ENCODE measurements around the gene PATJ. TPM values are rescaled to one million over a fixed set of nuclear protein-coding genes. Genes with fewer than 3 reads are reported as not detected.

The PATJ gene
- total and polyA plus RNA-seq, 10 donors: 2.3 to 32.2 (median 17.7) TPM

DNA sequence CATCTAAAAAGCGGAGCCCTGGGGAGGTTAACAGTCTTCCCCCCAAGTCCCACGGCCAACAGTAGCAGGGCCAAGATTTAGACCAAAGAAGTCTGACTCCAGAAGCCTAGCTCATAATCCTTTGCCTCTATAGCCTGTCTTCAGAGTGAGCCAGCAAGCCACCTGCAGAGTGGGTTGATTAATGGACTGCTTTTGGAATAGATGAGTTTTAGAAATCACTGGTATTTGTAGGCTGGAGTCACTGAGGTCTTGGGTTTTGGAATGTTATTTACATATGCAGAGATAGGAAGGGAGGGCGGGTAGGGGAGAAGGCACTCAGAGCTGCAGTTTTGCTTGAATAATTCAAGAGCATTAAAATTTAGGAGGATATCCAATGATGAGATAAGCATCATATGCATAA, 361.6 kb downstream of the PATJ start:
- Histone ChIP-seq H3K9me3 (peaks cover 0 to 10% (median 2%) of the 10 kb centered on the region in 8 donors), H3K4me1 (no peaks in the 10 kb centered on the region), H3K27ac (no peak overlapping the region), H3K36me3 (peaks cover 0 to 12% (median 0%) of the 10 kb centered on the region in 6 donors), H3K4me3 (no peak overlapping the region), H3K27me3 (replicated peaks in 1 of 7) (no peaks in the 10 kb centered on the region)
- DNase-seq: no peak
- 89 to 94% (median 92%) methylated on average over 3 of the region's 3 CpGs for WGBS, 5 donors
- intact Hi-C loops (cut with DNase I; ENCODE audit: low total_unique reads): no loop called here
- TF ChIP-seq, protein P1, sequence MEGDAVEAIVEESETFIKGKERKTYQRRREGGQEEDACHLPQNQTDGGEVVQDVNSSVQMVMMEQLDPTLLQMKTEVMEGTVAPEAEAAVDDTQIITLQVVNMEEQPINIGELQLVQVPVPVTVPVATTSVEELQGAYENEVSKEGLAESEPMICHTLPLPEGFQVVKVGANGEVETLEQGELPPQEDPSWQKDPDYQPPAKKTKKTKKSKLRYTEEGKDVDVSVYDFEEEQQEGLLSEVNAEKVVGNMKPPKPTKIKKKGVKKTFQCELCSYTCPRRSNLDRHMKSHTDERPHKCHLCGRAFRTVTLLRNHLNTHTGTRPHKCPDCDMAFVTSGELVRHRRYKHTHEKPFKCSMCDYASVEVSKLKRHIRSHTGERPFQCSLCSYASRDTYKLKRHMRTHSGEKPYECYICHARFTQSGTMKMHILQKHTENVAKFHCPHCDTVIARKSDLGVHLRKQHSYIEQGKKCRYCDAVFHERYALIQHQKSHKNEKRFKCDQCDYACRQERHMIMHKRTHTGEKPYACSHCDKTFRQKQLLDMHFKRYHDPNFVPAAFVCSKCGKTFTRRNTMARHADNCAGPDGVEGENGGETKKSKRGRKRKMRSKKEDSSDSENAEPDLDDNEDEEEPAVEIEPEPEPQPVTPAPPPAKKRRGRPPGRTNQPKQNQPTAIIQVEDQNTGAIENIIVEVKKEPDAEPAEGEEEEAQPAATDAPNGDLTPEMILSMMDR (IDR thresholded peaks at IDR 0.05 in 8 of 11, conservative IDR thresholded peaks at IDR 0.05 in 3 of 11): no peak
- TF ChIP-seq POLR2AphosphoS5 (IDR thresholded peaks at IDR 0.05) (no peak), POLR2A (IDR thresholded peaks at IDR 0.05) (no peak)

DNA sequence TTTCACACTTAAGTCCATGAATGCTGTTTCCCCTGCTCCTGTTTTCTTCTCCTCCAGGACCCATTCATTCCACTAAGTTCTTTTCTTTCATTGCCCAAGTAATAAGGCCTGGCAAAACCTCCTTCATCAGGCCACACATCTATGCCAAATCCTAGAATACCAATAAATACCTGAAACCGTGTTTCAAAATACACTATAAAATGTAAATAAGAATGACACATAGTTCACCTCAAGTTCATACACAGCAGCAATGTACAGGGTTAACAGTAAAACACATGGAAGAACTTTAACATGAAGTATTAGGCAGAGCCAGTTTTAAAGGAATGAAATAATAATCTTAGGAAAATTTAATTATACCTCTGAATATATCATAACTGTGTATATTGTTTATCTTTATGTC, 365.6 kb downstream of the PATJ start:
- no peak for DNase-seq
- Histone ChIP-seq H3K9me3 (no peaks in the 10 kb centered on the region), H3K4me1 (peaks cover 0 to 8% (median 0%) of the 10 kb centered on the region in 6 donors), H3K27ac (no peak overlapping the region), H3K27me3 (replicated peaks in 1 of 7) (no peaks in the 10 kb centered on the region), H3K4me3 (no peak overlapping the region), H3K36me3 (no peaks in the 10 kb centered on the region)
- WGBS, 5 donors: 86 to 94% (median 87%) methylated on average over 1 of the region's 1 CpG
- intact Hi-C loops (cut with DNase I; ENCODE audit: low total_unique reads): no loop called here
- TF ChIP-seq, protein P1 (IDR thresholded peaks at IDR 0.05 in 8 of 11, conservative IDR thresholded peaks at IDR 0.05 in 3 of 11): no peak
- TF ChIP-seq POLR2AphosphoS5 (IDR thresholded peaks at IDR 0.05) (no peak), POLR2A (IDR thresholded peaks at IDR 0.05) (no peak)

DNA sequence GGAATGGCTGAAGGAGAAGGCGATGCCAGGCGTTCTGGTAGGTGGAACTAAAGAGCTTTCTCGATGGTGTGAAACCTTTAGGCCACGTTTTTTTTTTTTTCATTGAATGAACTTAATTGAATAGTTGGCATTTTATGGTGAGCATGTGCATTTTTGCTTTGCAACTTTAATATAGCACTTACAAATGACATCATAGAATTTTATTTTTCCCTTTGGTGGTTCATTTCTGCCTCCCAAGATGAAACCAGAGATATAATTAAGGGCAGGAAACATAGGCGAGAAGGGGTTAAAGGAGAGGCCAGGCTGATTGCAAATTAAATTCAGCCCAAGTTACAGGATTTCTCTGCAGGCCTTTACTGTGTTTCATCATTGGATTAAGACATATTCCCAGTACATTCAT, 366.8 kb downstream of the PATJ start:
- DNase-seq: no peak
- H3K27ac ChIP-seq: peak overlapping the region in 3 of 8 donors; percentile 37 to 51 (median 50)
- WGBS, 5 donors: 79 to 89% (median 83%) methylated on average over 5 of the region's 5 CpGs
- no peaks in the 10 kb centered on the region for H3K27me3 ChIP-seq (replicated peaks in 1 of 7)
- peaks cover 0 to 5% (median 0%) of the 10 kb centered on the region in 6 donors for H3K36me3 ChIP-seq
- no peak overlapping the region for H3K4me3 ChIP-seq
- TF ChIP-seq POLR2A (IDR thresholded peaks at IDR 0.05) (no peak), POLR2AphosphoS5 (IDR thresholded peaks at IDR 0.05) (no peak)
- TF ChIP-seq, protein P1 (IDR thresholded peaks at IDR 0.05 in 8 of 11, conservative IDR thresholded peaks at IDR 0.05 in 3 of 11): no peak
- intact Hi-C loops (cut with DNase I; ENCODE audit: low total_unique reads): no loop called here
- H3K4me1 ChIP-seq: peaks cover 0 to 8% (median 0%) of the 10 kb centered on the region in 6 donors
- no peaks in the 10 kb centered on the region for H3K9me3 ChIP-seq

DNA sequence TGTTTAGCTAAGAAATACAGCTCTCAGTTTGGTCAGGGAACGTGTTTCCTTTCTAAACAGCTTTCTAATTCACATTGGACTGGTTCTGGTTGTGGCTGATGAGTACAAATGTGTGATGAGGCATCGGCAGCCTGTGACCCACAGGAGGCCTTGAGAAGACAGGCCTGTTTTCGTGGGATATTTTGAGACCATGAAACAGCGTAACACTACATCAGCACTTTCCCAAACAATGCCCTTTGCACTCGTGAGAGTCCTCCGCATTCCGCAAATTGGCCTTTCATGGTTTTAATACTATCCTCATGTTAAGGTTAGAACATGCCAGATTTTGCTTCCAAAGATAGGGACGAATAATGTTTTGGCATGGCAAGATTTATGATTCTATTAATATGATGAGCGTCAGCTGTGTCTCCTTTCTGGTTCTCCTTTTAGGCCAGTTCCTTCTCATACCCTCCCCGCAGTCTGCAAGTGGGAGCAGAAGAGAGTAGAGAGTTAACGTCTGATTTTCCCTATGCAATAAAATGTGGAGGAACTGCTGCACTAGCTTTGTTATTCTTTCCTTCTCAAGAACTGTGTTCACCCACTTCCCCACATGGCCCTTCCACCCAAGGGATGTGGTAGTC, 368.0 kb downstream of the PATJ start:
- DNase-seq: no peak

More for the DNA sequence above, 368.0 kb downstream of the PATJ start:
- intact Hi-C loops (cut with DNase I; ENCODE audit: low total_unique reads): no loop called here
- Histone ChIP-seq H3K27ac (peak overlapping the region in 4 of 8 donors; percentile 32 to 51 (median 44)), H3K9me3 (no peaks in the 10 kb centered on the region), H3K4me3 (no peak overlapping the region), H3K27me3 (replicated peaks in 1 of 7) (no peaks in the 10 kb centered on the region), H3K36me3 (peaks cover 0 to 7% (median 0%) of the 10 kb centered on the region in 6 donors), H3K4me1 (peaks cover 0 to 8% (median 0%) of the 10 kb centered on the region in 6 donors)
- 70 to 85% (median 78%) methylated on average over 11 of the region's 11 CpGs for WGBS, 5 donors
- TF ChIP-seq, protein P1 (IDR thresholded peaks at IDR 0.05 in 8 of 11, conservative IDR thresholded peaks at IDR 0.05 in 3 of 11): no peak
- TF ChIP-seq POLR2AphosphoS5 (IDR thresholded peaks at IDR 0.05) (peak in 1 of 3 donors; percentile 68), POLR2A (IDR thresholded peaks at IDR 0.05) (no peak)
